Dendritic cell treated with granulocyte-macrophage colony-stimulating factor and Interleukin-4, amounts not matched to agents 40 ng/mL and 50 ng/mL, for 4 days (primary cell): ENCODE measurements around the gene ANKHD1.
A peak's percentile ranks its signal among the peaks of the same experiment; 100 is the strongest.

Source experiments
- H3K27ac Mint-ChIP-seq: one replicate; pipeline ENCODE4 v1.8.0; 2022; ENCODE audit warnings: mild to moderate bottlenecking, mixed read lengths
- H3K27me3 Mint-ChIP-seq: one replicate; pipeline ENCODE4 v1.8.0; 2022; ENCODE audit warnings: mild to moderate bottlenecking, mixed read lengths
- H3K36me3 Mint-ChIP-seq: one replicate; pipeline ENCODE4 v1.8.0; 2022; ENCODE audit warnings: low read depth, mixed read lengths
- H3K4me1 Mint-ChIP-seq: one replicate; pipeline ENCODE4 v1.8.0; 2022; ENCODE audit warnings: low read depth, mixed read lengths
- H3K4me3 Mint-ChIP-seq: one replicate; pipeline ENCODE4 v1.8.0; 2022; ENCODE audit warnings: mild to moderate bottlenecking, moderate library complexity, mixed read lengths
- H3K9me3 Mint-ChIP-seq: one replicate; pipeline ENCODE4 v1.8.0; 2022; ENCODE audit warnings: mixed read lengths
- intact Hi-C: fragments of 100-400 bp; cut with micrococcal nuclease; formaldehyde crosslinking; loops from one replicate; pipeline ENCODE4 v1.15.0; 2022

ANKHD1 gene

GRCh38 chr5:140363631-140364471 lies 37.8 kb upstream of the ANKHD1 start:
- Mint-ChIP-seq H3K36me3 (no peaks in the 10 kb centered on the region), H3K4me1 (peaks cover 5% of the 10 kb centered on the region), H3K9me3 (no peaks in the 10 kb centered on the region), H3K4me3 (peak overlapping the region; percentile 49), H3K27me3 (peaks cover 4% of the 10 kb centered on the region), H3K27ac (no peak overlapping the region)
- intact Hi-C loops, result loop anchor here (2.0 kb wide), 1 partner anchor 357 kb away; no protein-coding TSS in a partner anchor

- Mint-ChIP-seq H3K27me3 (peaks cover 4% of the 10 kb centered on the region), H3K9me3 (no peaks in the 10 kb centered on the region), H3K27ac (no peak overlapping the region), H3K36me3 (no peaks in the 10 kb centered on the region), H3K4me3 (no peak overlapping the region), H3K4me1 (peaks cover 5% of the 10 kb centered on the region)
- intact Hi-C loops, result no loop called here
These were observed 37.2 kb upstream of the ANKHD1 start for GRCh38 chr5:140364472-140364765.

- Mint-ChIP-seq H3K4me1 (peaks cover 5% of the 10 kb centered on the region), H3K9me3 (no peaks in the 10 kb centered on the region), H3K27ac (no peak overlapping the region), H3K4me3 (no peak overlapping the region), H3K36me3 (no peaks in the 10 kb centered on the region), H3K27me3 (peaks cover 4% of the 10 kb centered on the region)
- intact Hi-C loops, result no loop called here
These were observed 36.4 kb upstream of the ANKHD1 start for GRCh38 chr5:140365282-140365681.

GRCh38 chr5:140365941-140366340 lies 35.7 kb upstream of the ANKHD1 start:
- Mint-ChIP-seq H3K4me1 (peaks cover 5% of the 10 kb centered on the region), H3K9me3 (no peaks in the 10 kb centered on the region), H3K27me3 (peaks cover 4% of the 10 kb centered on the region), H3K27ac (no peak overlapping the region), H3K4me3 (no peak overlapping the region), H3K36me3 (no peaks in the 10 kb centered on the region)
- intact Hi-C loops, result no loop called here

GRCh38 chr5:140366589-140367255 lies 34.9 kb upstream of the ANKHD1 start:
- Mint-ChIP-seq H3K27ac (no peak overlapping the region), H3K9me3 (no peaks in the 10 kb centered on the region), H3K36me3 (no peaks in the 10 kb centered on the region), H3K4me1 (peaks cover 5% of the 10 kb centered on the region), H3K4me3 (no peak overlapping the region), H3K27me3 (peaks cover 4% of the 10 kb centered on the region)
- intact Hi-C loops, result no loop called here

- no peak overlapping the region for H3K4me3 Mint-ChIP-seq
- no peak overlapping the region for H3K27ac Mint-ChIP-seq
- intact Hi-C loops, result no loop called here
- H3K36me3 Mint-ChIP-seq, result no peaks in the 10 kb centered on the region
- H3K9me3 Mint-ChIP-seq, result no peaks in the 10 kb centered on the region
- peaks cover 4% of the 10 kb centered on the region for H3K27me3 Mint-ChIP-seq
- H3K4me1 Mint-ChIP-seq, result peaks cover 5% of the 10 kb centered on the region
These were observed 34.2 kb upstream of the ANKHD1 start for GRCh38 chr5:140367256-140368013.

GRCh38 chr5:140371356-140372151 lies 30.1 kb upstream of the ANKHD1 start:
- Mint-ChIP-seq H3K4me1 (peaks cover 8% of the 10 kb centered on the region), H3K36me3 (no peaks in the 10 kb centered on the region), H3K9me3 (no peaks in the 10 kb centered on the region), H3K4me3 (no peak overlapping the region), H3K27me3 (no peaks in the 10 kb centered on the region), H3K27ac (no peak overlapping the region)
- intact Hi-C loops, result no loop called here

- H3K27me3 Mint-ChIP-seq, result no peaks in the 10 kb centered on the region
- no peaks in the 10 kb centered on the region for H3K36me3 Mint-ChIP-seq
- H3K9me3 Mint-ChIP-seq, result no peaks in the 10 kb centered on the region
- H3K4me1 Mint-ChIP-seq, result peaks cover 8% of the 10 kb centered on the region
- intact Hi-C loops, result no loop called here
- no peak overlapping the region for H3K27ac Mint-ChIP-seq
- no peak overlapping the region for H3K4me3 Mint-ChIP-seq
These were observed 28.6 kb upstream of the ANKHD1 start for GRCh38 chr5:140372971-140373487.

- intact Hi-C loops, result no loop called here
- Mint-ChIP-seq H3K27ac (no peak overlapping the region), H3K9me3 (no peaks in the 10 kb centered on the region), H3K27me3 (no peaks in the 10 kb centered on the region), H3K36me3 (no peaks in the 10 kb centered on the region), H3K4me1 (peaks cover 6% of the 10 kb centered on the region), H3K4me3 (no peak overlapping the region)
These were observed 20.3 kb upstream of the ANKHD1 start for GRCh38 chr5:140381351-140381750.

- intact Hi-C loops, result no loop called here
- Mint-ChIP-seq H3K9me3 (no peaks in the 10 kb centered on the region), H3K4me1 (peaks cover 6% of the 10 kb centered on the region), H3K27ac (no peak overlapping the region), H3K36me3 (no peaks in the 10 kb centered on the region), H3K27me3 (no peaks in the 10 kb centered on the region), H3K4me3 (no peak overlapping the region)
These were observed 19.7 kb upstream of the ANKHD1 start for GRCh38 chr5:140381972-140382371.

GRCh38 chr5:140382866-140383265 lies 18.8 kb upstream of the ANKHD1 start:
- intact Hi-C loops, result no loop called here
- Mint-ChIP-seq H3K36me3 (no peaks in the 10 kb centered on the region), H3K4me3 (no peak overlapping the region), H3K4me1 (peaks cover 6% of the 10 kb centered on the region), H3K27me3 (no peaks in the 10 kb centered on the region), H3K9me3 (no peaks in the 10 kb centered on the region), H3K27ac (no peak overlapping the region)

- Mint-ChIP-seq H3K4me3 (no peak overlapping the region), H3K4me1 (peaks cover 6% of the 10 kb centered on the region), H3K36me3 (no peaks in the 10 kb centered on the region), H3K9me3 (no peaks in the 10 kb centered on the region), H3K27me3 (no peaks in the 10 kb centered on the region), H3K27ac (no peak overlapping the region)
- intact Hi-C loops, result no loop called here
These were observed 18.3 kb upstream of the ANKHD1 start for GRCh38 chr5:140383300-140383699.

DNA sequence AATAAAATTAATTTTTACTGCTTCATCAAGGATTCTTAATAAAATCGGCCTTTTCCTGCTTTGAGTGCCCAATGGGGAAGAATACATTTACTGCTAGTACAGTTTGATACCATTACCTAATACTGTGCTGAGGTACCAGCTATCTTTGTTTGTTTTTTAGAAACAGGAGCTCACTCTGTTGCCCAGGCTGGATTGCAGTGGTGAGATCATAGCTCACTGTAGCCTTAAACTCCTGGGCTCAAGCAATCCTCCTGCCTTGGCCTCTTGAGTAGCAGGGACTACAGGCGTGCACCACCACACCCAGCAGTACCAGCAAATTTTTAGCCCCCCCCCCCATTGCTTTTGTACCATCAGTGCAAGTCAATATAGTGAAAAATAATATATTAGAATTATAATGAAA lies 13.6 kb upstream of the ANKHD1 start:
- H3K27ac Mint-ChIP-seq, result no peak overlapping the region
- H3K4me3 Mint-ChIP-seq, result no peak overlapping the region
- intact Hi-C loops, result no loop called here
- H3K9me3 Mint-ChIP-seq, result no peaks in the 10 kb centered on the region
- no peaks in the 10 kb centered on the region for H3K27me3 Mint-ChIP-seq
- peaks cover 12% of the 10 kb centered on the region for H3K4me1 Mint-ChIP-seq
- peaks cover 9% of the 10 kb centered on the region for H3K36me3 Mint-ChIP-seq
